Measurements from ENCODE around the gene CERK.

- no peak for TF ChIP-seq CTCF (IDR thresholded peaks at IDR 0.05; ENCODE audit: low read depth, low read length, missing input control)
- TF ChIP-seq, protein P1, sequence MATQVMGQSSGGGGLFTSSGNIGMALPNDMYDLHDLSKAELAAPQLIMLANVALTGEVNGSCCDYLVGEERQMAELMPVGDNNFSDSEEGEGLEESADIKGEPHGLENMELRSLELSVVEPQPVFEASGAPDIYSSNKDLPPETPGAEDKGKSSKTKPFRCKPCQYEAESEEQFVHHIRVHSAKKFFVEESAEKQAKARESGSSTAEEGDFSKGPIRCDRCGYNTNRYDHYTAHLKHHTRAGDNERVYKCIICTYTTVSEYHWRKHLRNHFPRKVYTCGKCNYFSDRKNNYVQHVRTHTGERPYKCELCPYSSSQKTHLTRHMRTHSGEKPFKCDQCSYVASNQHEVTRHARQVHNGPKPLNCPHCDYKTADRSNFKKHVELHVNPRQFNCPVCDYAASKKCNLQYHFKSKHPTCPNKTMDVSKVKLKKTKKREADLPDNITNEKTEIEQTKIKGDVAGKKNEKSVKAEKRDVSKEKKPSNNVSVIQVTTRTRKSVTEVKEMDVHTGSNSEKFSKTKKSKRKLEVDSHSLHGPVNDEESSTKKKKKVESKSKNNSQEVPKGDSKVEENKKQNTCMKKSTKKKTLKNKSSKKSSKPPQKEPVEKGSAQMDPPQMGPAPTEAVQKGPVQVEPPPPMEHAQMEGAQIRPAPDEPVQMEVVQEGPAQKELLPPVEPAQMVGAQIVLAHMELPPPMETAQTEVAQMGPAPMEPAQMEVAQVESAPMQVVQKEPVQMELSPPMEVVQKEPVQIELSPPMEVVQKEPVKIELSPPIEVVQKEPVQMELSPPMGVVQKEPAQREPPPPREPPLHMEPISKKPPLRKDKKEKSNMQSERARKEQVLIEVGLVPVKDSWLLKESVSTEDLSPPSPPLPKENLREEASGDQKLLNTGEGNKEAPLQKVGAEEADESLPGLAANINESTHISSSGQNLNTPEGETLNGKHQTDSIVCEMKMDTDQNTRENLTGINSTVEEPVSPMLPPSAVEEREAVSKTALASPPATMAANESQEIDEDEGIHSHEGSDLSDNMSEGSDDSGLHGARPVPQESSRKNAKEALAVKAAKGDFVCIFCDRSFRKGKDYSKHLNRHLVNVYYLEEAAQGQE (IDR thresholded peaks at IDR 0.05) = no peak
- TF ChIP-seq TAF1 (conservative IDR thresholded peaks at IDR 0.05) = no peak
- no peak for TF ChIP-seq SP1 (IDR thresholded peaks at IDR 0.05)
- TF ChIP-seq, protein P2, sequence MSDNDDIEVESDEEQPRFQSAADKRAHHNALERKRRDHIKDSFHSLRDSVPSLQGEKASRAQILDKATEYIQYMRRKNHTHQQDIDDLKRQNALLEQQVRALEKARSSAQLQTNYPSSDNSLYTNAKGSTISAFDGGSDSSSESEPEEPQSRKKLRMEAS (IDR thresholded peaks at IDR 0.05) = no peak
- no peak for TF ChIP-seq EGR1 (IDR thresholded peaks at IDR 0.05; ENCODE audit: low read depth in 2 of 2)
- no peak for TF ChIP-seq GABPA (IDR thresholded peaks at IDR 0.05 in 1 of 2, conservative IDR thresholded peaks at IDR 0.05 in 1 of 2)
- no peak for TF ChIP-seq ZBTB33 (IDR thresholded peaks at IDR 0.05)
- no peak for TF ChIP-seq JUND (IDR thresholded peaks at IDR 0.05)
These were observed 79.8 kb downstream of the CERK start for GRCh38 chr22:46657996-46658947.
